Right lobe of liver (tissue), 4 donors: ENCODE measurements around the gene CLCN7.

Source experiments
- POLR2A ChIP-seq: fragments of 450-650 bp; IDR thresholded peaks from one replicate; pipeline ENCODE4 v1.6.1; 2017; ENCODE audit warnings: antibody characterized with exemption, mild to moderate bottlenecking
- TF ChIP-seq, protein P1 (sequence below), 4 donors: fragments of 200-600 bp in 3 of 4; fragments of 450-650 bp in 1 of 4; IDR thresholded peaks; one replicate each; pipeline versions ENCODE4 v1.5.1 to v1.8.0; 2016 to 2022; ENCODE audit warnings: antibody characterized with exemption in 4 of 4, mild to moderate bottlenecking in 2 of 4
- donor health status: DM: no; HTN: no; CAD: no.
- donor health status: DM: no; HTN: no; CAD: no.
- donor health status: DM: no; HTN: yes; CAD: no.

DNA sequence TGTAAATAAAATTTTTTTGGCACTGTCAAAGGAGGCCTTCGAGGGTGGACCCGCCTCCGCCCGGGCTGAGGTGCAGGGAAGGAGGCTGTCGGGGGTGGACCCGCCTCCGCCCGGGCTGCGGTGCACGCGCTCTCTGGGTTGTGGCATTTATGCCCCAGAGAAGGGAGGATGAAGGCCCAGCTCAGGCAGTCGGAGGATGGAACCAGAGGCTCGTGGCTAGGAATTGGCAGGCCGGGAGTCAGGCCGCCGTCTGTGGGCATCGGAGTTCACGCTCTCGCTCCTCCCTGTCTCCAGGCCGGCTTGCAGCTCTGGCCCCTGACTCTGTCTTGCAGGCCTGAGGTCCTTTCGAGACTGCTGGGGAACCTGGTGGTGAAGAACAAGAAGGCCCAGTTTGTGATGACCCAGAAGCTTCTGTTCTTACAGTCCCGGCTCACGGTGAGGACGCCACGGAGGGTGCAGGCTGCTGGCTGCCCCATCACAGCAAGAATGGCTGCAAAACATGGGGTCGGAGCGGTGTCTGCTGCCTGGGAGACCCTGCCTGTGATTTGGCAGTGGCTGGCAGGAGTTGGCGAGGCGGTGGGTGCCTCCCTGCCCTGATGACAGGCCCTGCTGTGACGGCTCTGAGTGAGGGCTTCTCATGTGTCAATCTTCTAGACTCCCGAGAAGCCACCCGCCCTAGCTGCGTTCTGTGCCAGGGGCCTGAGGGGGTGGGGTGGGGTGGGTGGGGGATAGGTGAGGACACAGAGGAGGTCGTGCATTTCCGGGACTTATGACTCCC is 24.3 kb upstream of the CLCN7 start:
- TF ChIP-seq, protein P1, sequence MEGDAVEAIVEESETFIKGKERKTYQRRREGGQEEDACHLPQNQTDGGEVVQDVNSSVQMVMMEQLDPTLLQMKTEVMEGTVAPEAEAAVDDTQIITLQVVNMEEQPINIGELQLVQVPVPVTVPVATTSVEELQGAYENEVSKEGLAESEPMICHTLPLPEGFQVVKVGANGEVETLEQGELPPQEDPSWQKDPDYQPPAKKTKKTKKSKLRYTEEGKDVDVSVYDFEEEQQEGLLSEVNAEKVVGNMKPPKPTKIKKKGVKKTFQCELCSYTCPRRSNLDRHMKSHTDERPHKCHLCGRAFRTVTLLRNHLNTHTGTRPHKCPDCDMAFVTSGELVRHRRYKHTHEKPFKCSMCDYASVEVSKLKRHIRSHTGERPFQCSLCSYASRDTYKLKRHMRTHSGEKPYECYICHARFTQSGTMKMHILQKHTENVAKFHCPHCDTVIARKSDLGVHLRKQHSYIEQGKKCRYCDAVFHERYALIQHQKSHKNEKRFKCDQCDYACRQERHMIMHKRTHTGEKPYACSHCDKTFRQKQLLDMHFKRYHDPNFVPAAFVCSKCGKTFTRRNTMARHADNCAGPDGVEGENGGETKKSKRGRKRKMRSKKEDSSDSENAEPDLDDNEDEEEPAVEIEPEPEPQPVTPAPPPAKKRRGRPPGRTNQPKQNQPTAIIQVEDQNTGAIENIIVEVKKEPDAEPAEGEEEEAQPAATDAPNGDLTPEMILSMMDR (IDR thresholded peaks at IDR 0.05): no peak
- no peak for TF ChIP-seq POLR2A
